Keratinocyte (primary cell): ENCODE measurements around the gene KIF1C.

Experiments
- EZH2 ChIP-seq: IDR thresholded peaks from one replicate; pipeline ENCODE4 v1.6.1; 2012; ENCODE audit warnings: inconsistent platforms, mild to moderate bottlenecking, low read length, moderate library complexity
- TF ChIP-seq, protein P1 (sequence below), 3 experiments: IDR thresholded peaks in 1 of 3; conservative IDR thresholded peaks in 1 of 3; optimal IDR thresholded peaks in 1 of 3; 2 replicates in 2 of 3; 3 replicates in 1 of 3; pipeline versions ENCODE3 to v1.5.1; 2011; ENCODE audit warnings: low read length in 3 of 3, mild to moderate bottlenecking in 3 of 3, moderate library complexity in 2 of 3, control low read depth in 1 of 3, inconsistent platforms in 1 of 3; ENCODE audit not compliant: insufficient read depth in 2 of 3; ENCODE audit errors: extremely low read depth in 1 of 3

DNA sequence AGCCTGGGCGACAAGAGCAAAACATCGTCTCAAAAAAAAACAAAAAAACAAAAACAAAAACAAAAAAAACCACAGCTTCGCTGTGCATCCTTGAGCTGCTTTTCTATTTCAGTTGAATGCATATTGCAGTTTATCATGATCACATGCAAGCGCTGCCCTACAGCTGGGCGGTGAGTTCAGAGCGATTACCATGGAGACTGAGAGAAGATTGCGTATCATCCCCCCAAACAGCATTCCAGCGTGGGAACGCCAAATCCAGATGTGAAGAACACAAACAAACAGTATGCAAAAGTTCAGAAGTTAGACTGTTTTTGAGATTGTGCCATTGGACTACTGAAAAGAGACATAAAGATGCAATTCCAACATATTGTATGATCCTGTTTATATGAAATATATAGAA, 52.5 kb downstream of the KIF1C start:
- TF ChIP-seq, protein P1, sequence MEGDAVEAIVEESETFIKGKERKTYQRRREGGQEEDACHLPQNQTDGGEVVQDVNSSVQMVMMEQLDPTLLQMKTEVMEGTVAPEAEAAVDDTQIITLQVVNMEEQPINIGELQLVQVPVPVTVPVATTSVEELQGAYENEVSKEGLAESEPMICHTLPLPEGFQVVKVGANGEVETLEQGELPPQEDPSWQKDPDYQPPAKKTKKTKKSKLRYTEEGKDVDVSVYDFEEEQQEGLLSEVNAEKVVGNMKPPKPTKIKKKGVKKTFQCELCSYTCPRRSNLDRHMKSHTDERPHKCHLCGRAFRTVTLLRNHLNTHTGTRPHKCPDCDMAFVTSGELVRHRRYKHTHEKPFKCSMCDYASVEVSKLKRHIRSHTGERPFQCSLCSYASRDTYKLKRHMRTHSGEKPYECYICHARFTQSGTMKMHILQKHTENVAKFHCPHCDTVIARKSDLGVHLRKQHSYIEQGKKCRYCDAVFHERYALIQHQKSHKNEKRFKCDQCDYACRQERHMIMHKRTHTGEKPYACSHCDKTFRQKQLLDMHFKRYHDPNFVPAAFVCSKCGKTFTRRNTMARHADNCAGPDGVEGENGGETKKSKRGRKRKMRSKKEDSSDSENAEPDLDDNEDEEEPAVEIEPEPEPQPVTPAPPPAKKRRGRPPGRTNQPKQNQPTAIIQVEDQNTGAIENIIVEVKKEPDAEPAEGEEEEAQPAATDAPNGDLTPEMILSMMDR (optimal IDR thresholded peaks at IDR 0.05 in 1 of 3, IDR thresholded peaks at IDR 0.05 in 1 of 3, conservative IDR thresholded peaks at IDR 0.05 in 1 of 3; ENCODE audit: extremely low read depth in 1 of 3, insufficient read depth in 2 of 3, low read length in 3 of 3) = no peak
- TF ChIP-seq EZH2 = no peak
